ENCODE results near the gene MYO5A.

- no peak for TF ChIP-seq CTCF (conservative IDR thresholded peaks at IDR 0.05; ENCODE audit: low read length)
- TF ChIP-seq EZH2phosphoT487 (IDR thresholded peaks at IDR 0.05; ENCODE audit: borderline replicate concordance): no peak
Measured at GRCh38 chr15:52258461-52258860, 270.2 kb downstream of the MYO5A start.

All from Loucy (cell line).